ENCODE results near the gene TRHDE.

DNA sequence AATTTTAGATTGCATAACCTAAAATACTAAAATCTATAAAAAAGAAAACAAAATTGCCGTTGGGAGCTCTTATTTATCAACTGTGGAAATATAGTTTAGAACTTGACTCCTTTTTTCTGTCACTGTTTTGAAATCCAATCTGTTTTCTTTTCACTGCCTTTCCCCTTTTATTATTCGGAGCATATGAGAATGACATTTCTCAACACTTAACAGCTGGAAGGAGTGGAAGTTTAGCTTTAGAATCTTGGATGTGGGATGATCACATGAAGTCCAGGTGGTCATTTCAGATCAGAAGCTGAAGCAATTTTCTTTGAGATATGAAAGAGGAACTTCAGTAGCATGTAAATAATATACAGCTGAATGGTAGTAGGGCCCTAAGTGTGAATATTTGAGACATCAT is 16.7 kb downstream of the TRHDE start:
- no peak for TF ChIP-seq POLR2A (IDR thresholded peaks at IDR 0.05)
- TF ChIP-seq, protein P1, sequence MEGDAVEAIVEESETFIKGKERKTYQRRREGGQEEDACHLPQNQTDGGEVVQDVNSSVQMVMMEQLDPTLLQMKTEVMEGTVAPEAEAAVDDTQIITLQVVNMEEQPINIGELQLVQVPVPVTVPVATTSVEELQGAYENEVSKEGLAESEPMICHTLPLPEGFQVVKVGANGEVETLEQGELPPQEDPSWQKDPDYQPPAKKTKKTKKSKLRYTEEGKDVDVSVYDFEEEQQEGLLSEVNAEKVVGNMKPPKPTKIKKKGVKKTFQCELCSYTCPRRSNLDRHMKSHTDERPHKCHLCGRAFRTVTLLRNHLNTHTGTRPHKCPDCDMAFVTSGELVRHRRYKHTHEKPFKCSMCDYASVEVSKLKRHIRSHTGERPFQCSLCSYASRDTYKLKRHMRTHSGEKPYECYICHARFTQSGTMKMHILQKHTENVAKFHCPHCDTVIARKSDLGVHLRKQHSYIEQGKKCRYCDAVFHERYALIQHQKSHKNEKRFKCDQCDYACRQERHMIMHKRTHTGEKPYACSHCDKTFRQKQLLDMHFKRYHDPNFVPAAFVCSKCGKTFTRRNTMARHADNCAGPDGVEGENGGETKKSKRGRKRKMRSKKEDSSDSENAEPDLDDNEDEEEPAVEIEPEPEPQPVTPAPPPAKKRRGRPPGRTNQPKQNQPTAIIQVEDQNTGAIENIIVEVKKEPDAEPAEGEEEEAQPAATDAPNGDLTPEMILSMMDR (IDR thresholded peaks at IDR 0.05) = no peak
